H9 (cell line): Measurements from ENCODE around the gene ISG20L2. TPM values are rescaled to one million over a fixed set of nuclear protein-coding genes. Genes with fewer than 3 reads are reported as not detected.

ENCODE experiments used
- DNase-seq: peaks from one replicate; pipeline ENCODE4 v3.0.0-alpha.2; 2017
- H2AFZ ChIP-seq: one replicate; pipeline ENCODE4 v1.6.1; 2013; ENCODE audit warnings: mild to moderate bottlenecking, low read length, control low read depth, moderate library complexity
- H2AK5ac ChIP-seq: 2 replicates; pipeline ENCODE4 v1.6.1; 2013; ENCODE audit warnings: low read length, control low read depth, mixed read lengths; ENCODE audit not compliant: insufficient read length
- H2BK120ac ChIP-seq: one replicate; pipeline ENCODE4 v1.6.1; 2013; ENCODE audit warnings: low read depth, mild to moderate bottlenecking, low read length, control low read depth, inconsistent platforms; ENCODE audit not compliant: poor library complexity, severe bottlenecking
- H2BK12ac ChIP-seq: 2 replicates; pipeline ENCODE4 v1.6.1; 2013; ENCODE audit warnings: low read length, control low read depth, mixed read lengths, low read depth; ENCODE audit not compliant: insufficient read length
- H2BK15ac ChIP-seq: 2 replicates; pipeline ENCODE4 v1.6.1; 2013; ENCODE audit warnings: low read depth, low read length, control low read depth
- H2BK20ac ChIP-seq: one replicate; pipeline ENCODE4 v1.6.1; 2013; ENCODE audit warnings: low read depth, mild to moderate bottlenecking, low read length, control low read depth, inconsistent platforms; ENCODE audit not compliant: poor library complexity, severe bottlenecking
- H2BK5ac ChIP-seq: 2 replicates; pipeline ENCODE4 v1.6.1; 2013; ENCODE audit warnings: low read length, control low read depth, mixed read lengths; ENCODE audit not compliant: insufficient read length
- H3K14ac ChIP-seq: 2 replicates; pipeline ENCODE4 v1.6.1; 2013; ENCODE audit warnings: low read length, control low read depth; ENCODE audit not compliant: insufficient read depth
- H3K18ac ChIP-seq: 2 replicates; pipeline ENCODE4 v1.6.1; 2013; ENCODE audit warnings: low read depth, mild to moderate bottlenecking, mixed read lengths, low read length, control low read depth; ENCODE audit not compliant: insufficient read length
- H3K23ac ChIP-seq: 2 replicates; pipeline ENCODE4 v1.6.1; 2013; ENCODE audit warnings: low read length, control low read depth, mixed read lengths, low read depth; ENCODE audit not compliant: insufficient read length
- H3K23me2 ChIP-seq: 2 replicates; pipeline ENCODE4 v1.6.1; 2013; ENCODE audit warnings: low read depth, mild to moderate bottlenecking, mixed read lengths, low read length, control low read depth; ENCODE audit not compliant: insufficient read length, poor library complexity, severe bottlenecking
- H3K27ac ChIP-seq: 2 replicates; pipeline ENCODE4 v1.5.1; 2013; ENCODE audit warnings: low read length, control low read depth, mixed read lengths, low read depth; ENCODE audit not compliant: insufficient read length
- H3K27me3 ChIP-seq: 2 replicates; pipeline ENCODE4 v1.6.1; 2013; ENCODE audit warnings: low read length, control low read depth, inconsistent platforms; ENCODE audit not compliant: insufficient read depth
- H3K4ac ChIP-seq: 2 replicates; pipeline ENCODE4 v1.6.1; 2013; ENCODE audit warnings: low read depth, mild to moderate bottlenecking, control low read depth, inconsistent platforms, low read length, moderate library complexity
- H3K4me1 ChIP-seq: 2 replicates; pipeline ENCODE4 v1.6.1; 2013; ENCODE audit warnings: low read length, control low read depth, inconsistent platforms; ENCODE audit not compliant: insufficient read depth
- H3K4me2 ChIP-seq: 2 replicates; pipeline ENCODE4 v1.6.1; 2013; ENCODE audit warnings: low read length, control low read depth, mixed read lengths; ENCODE audit not compliant: insufficient read length, insufficient read depth
- H3K56ac ChIP-seq: 2 replicates; pipeline ENCODE4 v1.6.1; 2013; ENCODE audit warnings: low read depth, mild to moderate bottlenecking, mixed read lengths, low read length, control low read depth; ENCODE audit not compliant: insufficient read length
- H3K79me1 ChIP-seq: 2 replicates; pipeline ENCODE4 v1.6.1; 2013; ENCODE audit warnings: low read depth, mild to moderate bottlenecking, moderate library complexity, low read length, control low read depth, inconsistent platforms; ENCODE audit not compliant: insufficient read depth, poor library complexity, severe bottlenecking
- H3K79me2 ChIP-seq: 2 replicates; pipeline ENCODE4 v1.6.1; 2013; ENCODE audit warnings: low read length, control low read depth, inconsistent platforms; ENCODE audit not compliant: insufficient read depth
- H3K9ac ChIP-seq: 2 replicates; pipeline ENCODE4 v1.6.1; 2013; ENCODE audit warnings: low read length, control low read depth, mixed read lengths; ENCODE audit not compliant: insufficient read length; ENCODE audit errors: extremely low read depth
- H3K9me3 ChIP-seq: one replicate; pipeline ENCODE4 v1.6.1; 2013; ENCODE audit warnings: low read depth, low read length, inconsistent platforms; ENCODE audit not compliant: control insufficient read depth
- H3T11ph ChIP-seq: one replicate; pipeline ENCODE4 v1.6.1; 2013; ENCODE audit warnings: mild to moderate bottlenecking, low read length, control low read depth, inconsistent platforms
- H4K20me1 ChIP-seq: one replicate; pipeline ENCODE4 v1.6.1; 2013; ENCODE audit not compliant: control insufficient read depth, insufficient read length, insufficient read depth
- H4K5ac ChIP-seq: 2 replicates; pipeline ENCODE4 v1.6.1; 2013; ENCODE audit warnings: low read depth, mild to moderate bottlenecking, mixed read lengths, low read length, control low read depth; ENCODE audit not compliant: insufficient read length
- H4K8ac ChIP-seq: replicated peaks from 2 replicates; pipeline ENCODE4 v1.6.1; 2013; ENCODE audit warnings: low read length, control low read depth, mixed read lengths, low read depth; ENCODE audit not compliant: insufficient read length
- H4K91ac ChIP-seq: 2 replicates; pipeline ENCODE4 v1.6.1; 2013; ENCODE audit warnings: low read depth, mild to moderate bottlenecking, moderate library complexity, mixed read lengths, low read length, control low read depth; ENCODE audit not compliant: insufficient read length
- H3K27ac Mint-ChIP-seq, 3 experiments: 2 replicates in 2 of 3; 3 replicates in 1 of 3; pipeline ENCODE4 v1.8.0; 2020 to 2021; ENCODE audit warnings: mixed read lengths in 3 of 3, mild to moderate bottlenecking in 1 of 3, moderate library complexity in 1 of 3
- H3K27me3 Mint-ChIP-seq: 2 replicates; pipeline ENCODE4 v1.8.0; 2021; ENCODE audit warnings: low read depth, mild to moderate bottlenecking, moderate library complexity, mixed read lengths
- H3K36me3 Mint-ChIP-seq, 3 experiments: 2 replicates in 2 of 3; 3 replicates in 1 of 3; pipeline ENCODE4 v1.8.0; 2020 to 2021; ENCODE audit warnings: low read depth in 3 of 3, mixed read lengths in 3 of 3; ENCODE audit not compliant: insufficient read depth in 1 of 3
- H3K4me1 Mint-ChIP-seq, 2 experiments: 2 replicates each; pipeline ENCODE4 v1.8.0; 2020; ENCODE audit warnings: mixed read lengths in 2 of 2
- H3K4me3 Mint-ChIP-seq, 2 experiments: 2 replicates in 1 of 2; 3 replicates in 1 of 2; pipeline ENCODE4 v1.8.0; 2020 to 2021; ENCODE audit warnings: mild to moderate bottlenecking in 2 of 2, mixed read lengths in 2 of 2, moderate library complexity in 1 of 2
- H3K9me3 Mint-ChIP-seq, 2 experiments: 2 replicates in 1 of 2; 3 replicates in 1 of 2; pipeline ENCODE4 v1.8.0; 2020; ENCODE audit warnings: mild to moderate bottlenecking in 2 of 2, mixed read lengths in 2 of 2, moderate library complexity in 1 of 2
- WGBS: extraction: QIAGEN DNeasy Blood & Tissue Kit; methylation state at CpG from one replicate; pipeline ENCODE4 v1.1.7; 2013; ENCODE audit warnings: missing lambda C conversion rate, low lambda C conversion rate, mixed read lengths; ENCODE audit not compliant: insufficient read length; ENCODE audit errors: extremely low coverage; 5-methylcytosine and 5-hydroxymethylcytosine counted together
- total RNA-seq: library from RNA; stranded (reverse); gene quantifications from 2 replicates; pipeline ENCODE4 v1.2.1, GENCODE V29; 2021
- TF ChIP-seq, protein P1 (sequence below): fragments of 200-600 bp; sonication (generic); conservative IDR thresholded peaks from 3 replicates; pipeline ENCODE4 v1.8.0; 2021; ENCODE audit warnings: antibody characterized with exemption, mild to moderate bottlenecking

ISG20L2 gene
- total RNA-seq, 1 experiment from 2014 or later, result 57.6 TPM

- Mint-ChIP-seq H3K9me3 (peaks cover 0 to 5% of the 10 kb centered on the region in 2 experiments; a peak in 1 of 5 replicates), H3K36me3 (no peaks in the 10 kb centered on the region), H3K27me3 (peaks cover 30% of the 10 kb centered on the region), H3K4me3 (no peak overlapping the region), H3K27ac (peak overlapping the region in 1 of 3 experiments; percentile 44; a peak in 1 of 7 replicates), H3K4me1 (peaks cover 21 to 35% of the 10 kb centered on the region in 2 experiments)
- no peak overlapping the region for H2BK12ac ChIP-seq
- H2BK15ac ChIP-seq, result no peak overlapping the region
- no peak overlapping the region for H4K91ac ChIP-seq
- H3K18ac ChIP-seq, result no peak overlapping the region
- DNase-seq, result no peak
- H3K79me1 ChIP-seq, result no peaks in the 10 kb centered on the region
- no peaks in the 10 kb centered on the region for H3K27me3 ChIP-seq
- no peaks in the 10 kb centered on the region for H3K23me2 ChIP-seq
- H4K8ac ChIP-seq, result no peak overlapping the region
- no peak overlapping the region for H4K5ac ChIP-seq
- H3K27ac ChIP-seq, result no peak overlapping the region
- no peak overlapping the region for H3K4ac ChIP-seq
- H4K20me1 ChIP-seq, result no peaks in the 10 kb centered on the region
- H3T11ph ChIP-seq, result no peak overlapping the region
- H3K4me2 ChIP-seq, result no peak overlapping the region
- H3K9ac ChIP-seq, result no peak overlapping the region
- H3K23ac ChIP-seq, result no peak overlapping the region
- H3K14ac ChIP-seq, result no peak overlapping the region
- no peak overlapping the region for H3K56ac ChIP-seq
- H3K79me2 ChIP-seq, result no peaks in the 10 kb centered on the region
- no peaks in the 10 kb centered on the region for H3K4me1 ChIP-seq
- TF ChIP-seq, protein P1, sequence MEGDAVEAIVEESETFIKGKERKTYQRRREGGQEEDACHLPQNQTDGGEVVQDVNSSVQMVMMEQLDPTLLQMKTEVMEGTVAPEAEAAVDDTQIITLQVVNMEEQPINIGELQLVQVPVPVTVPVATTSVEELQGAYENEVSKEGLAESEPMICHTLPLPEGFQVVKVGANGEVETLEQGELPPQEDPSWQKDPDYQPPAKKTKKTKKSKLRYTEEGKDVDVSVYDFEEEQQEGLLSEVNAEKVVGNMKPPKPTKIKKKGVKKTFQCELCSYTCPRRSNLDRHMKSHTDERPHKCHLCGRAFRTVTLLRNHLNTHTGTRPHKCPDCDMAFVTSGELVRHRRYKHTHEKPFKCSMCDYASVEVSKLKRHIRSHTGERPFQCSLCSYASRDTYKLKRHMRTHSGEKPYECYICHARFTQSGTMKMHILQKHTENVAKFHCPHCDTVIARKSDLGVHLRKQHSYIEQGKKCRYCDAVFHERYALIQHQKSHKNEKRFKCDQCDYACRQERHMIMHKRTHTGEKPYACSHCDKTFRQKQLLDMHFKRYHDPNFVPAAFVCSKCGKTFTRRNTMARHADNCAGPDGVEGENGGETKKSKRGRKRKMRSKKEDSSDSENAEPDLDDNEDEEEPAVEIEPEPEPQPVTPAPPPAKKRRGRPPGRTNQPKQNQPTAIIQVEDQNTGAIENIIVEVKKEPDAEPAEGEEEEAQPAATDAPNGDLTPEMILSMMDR, result peak; percentile 41; the same call in 2 of the 3 replicates
- H3K9me3 ChIP-seq, result no peaks in the 10 kb centered on the region
- no peak overlapping the region for H2AK5ac ChIP-seq
- H2BK120ac ChIP-seq, result no peak overlapping the region
- no peak overlapping the region for H2BK20ac ChIP-seq
- no peak overlapping the region for H2AFZ ChIP-seq
- no CpG with 5 or more reads among the region's 5 CpGs for WGBS
- H2BK5ac ChIP-seq, result no peak overlapping the region
These were observed 44.3 kb downstream of the ISG20L2 start for GRCh38 chr1:156684227-156684782.
